Pons (tissue), 1 donor: ENCODE results near the gene CERS2.
"Not testable (repeated sequence)": the region's sequence is repeated elsewhere in the genome, so short reads cannot be mapped to it uniquely, and the experiment has no call there.

Experiments used
- DNase-seq: peaks from one replicate; pipeline ENCODE4 v3.0.0-alpha.2; 2016; ENCODE audit warnings: low spot score

CERS2 gene

GRCh38 chr1:150969626-150970025 lies 5.0 kb downstream of the CERS2 start:
- no peak for DNase-seq

DNA sequence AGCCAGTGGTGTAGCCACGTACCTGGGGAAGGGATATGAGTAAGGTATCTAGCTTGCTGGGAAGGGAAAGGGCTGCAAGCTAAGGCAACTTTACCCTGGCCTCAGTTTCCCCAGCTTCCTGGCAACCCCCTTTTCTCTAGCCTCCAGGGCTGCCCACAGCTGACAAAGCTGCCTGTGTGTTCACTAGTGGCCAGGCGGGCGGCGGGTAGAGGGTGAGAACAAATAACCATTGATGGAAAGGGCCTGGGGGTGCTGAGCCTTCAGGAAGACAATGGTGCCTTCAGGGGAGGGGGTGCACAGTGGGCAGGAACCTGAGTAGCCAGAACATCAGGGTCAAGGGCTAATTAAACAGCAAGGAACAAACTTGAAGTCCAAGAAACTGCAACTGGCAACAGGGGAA lies 6.1 kb downstream of the CERS2 start:
- DNase-seq: peak; percentile 91

- DNase-seq: no peak
Observed at GRCh38 chr1:150967936-150968335, 6.7 kb downstream of the CERS2 start.

GRCh38 chr1:150966011-150966410 lies 8.6 kb downstream of the CERS2 start:
- peak; percentile 52 for DNase-seq

- DNase-seq: no peak
Observed at GRCh38 chr1:150965605-150966004, 9.0 kb downstream of the CERS2 start.

DNA sequence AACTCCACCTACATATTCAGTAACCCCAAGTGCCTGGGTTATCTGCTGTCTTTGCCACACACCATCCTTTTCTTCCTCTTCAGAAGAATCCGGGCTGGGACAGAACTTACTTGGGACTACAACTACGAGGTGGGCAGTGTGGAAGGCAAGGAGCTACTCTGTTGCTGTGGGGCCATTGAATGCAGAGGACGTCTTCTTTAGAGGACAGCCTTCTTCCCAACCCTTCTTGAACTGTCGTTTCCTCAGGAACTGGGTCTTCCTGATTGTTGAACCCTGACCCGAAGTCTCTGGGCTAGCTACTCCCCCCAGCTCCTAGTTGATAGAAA lies 10.5 kb downstream of the CERS2 start:
- no peak for DNase-seq

DNA sequence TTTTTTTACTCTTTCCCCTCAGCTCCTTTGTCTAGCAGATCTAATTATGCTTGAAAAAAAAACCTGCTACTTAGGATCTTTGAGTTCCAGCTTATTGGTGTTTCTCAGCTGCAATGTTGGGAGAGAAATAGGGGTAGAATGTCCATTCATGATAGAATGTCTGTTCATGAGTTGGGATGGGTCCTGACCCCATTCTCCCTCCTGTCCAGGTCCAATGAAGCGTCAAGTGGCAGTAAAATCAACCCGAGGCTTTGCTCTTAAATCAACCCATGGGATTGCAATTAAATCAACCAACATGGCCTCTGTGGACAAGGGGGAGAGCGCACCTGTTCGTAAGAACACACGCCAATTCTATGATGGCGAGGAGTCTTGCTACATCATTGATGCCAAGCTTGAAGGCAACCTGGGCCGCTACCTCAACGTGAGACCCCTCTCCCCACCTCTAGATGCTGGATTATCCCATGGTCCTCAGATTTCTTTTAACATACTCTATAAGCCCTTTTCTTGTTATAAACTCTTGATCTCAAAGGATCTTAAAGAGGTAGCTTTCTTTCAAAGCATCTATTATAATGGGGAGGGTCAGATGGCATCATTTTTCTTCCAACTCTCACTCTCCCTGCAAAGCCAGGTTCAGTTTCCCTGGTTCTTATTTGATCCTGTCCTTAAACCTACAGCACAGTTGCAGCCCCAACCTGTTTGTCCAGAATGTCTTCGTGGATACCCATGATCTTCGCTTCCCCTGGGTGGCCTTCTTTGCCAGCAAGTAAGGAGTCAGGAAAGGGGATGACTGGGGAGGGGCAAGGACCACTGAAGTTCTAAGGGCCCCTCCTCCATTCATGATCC lies 11.1 kb downstream of the CERS2 start:
- DNase-seq: no peak

GRCh38 chr1:150961756-150962155 lies 12.9 kb downstream of the CERS2 start:
- DNase-seq: no peak

- no peak for DNase-seq
Observed at GRCh38 chr1:150960646-150961045, 14.0 kb downstream of the CERS2 start.

GRCh38 chr1:150957666-150958065 lies 17.0 kb downstream of the CERS2 start:
- no peak for DNase-seq

DNA sequence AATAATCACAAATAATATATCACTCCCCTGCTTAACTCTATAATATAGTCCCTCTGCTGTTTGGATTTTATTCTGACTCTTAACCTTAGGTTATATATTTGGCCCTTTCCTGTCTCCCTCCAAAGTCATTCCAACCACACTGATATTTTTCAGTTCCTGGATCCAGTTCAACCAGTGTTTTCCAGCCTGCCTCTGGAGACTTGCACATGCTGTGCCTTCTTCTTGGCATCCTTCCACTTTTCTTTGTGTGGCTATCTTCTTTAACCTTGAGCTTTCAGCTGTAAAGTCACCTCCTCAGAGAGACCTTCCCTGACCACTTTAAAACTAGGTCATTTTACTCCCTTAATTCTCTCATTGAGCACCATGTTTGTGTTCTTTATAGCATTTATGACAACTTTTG lies 19.4 kb downstream of the CERS2 start:
- no peak for DNase-seq

DNA sequence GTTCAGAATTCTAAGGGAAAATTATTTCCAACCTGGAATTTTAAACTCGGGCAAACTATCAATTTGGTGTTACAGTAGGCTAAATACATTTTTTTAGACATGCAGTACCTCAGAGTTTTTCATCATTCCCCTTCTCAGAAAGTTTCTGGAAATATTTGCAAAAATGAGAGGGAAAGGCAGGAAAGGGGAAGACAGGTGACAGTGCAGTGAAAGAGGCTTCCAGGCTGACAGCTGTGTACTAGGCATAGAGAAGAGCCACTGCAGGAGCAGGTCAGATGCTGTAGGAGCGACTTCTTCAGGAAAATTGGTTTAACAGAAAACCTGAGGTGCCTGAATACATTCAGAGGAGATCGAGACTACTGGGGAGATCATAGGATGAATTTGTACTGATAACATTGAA lies 19.9 kb downstream of the CERS2 start:
- DNase-seq: no peak

DNA sequence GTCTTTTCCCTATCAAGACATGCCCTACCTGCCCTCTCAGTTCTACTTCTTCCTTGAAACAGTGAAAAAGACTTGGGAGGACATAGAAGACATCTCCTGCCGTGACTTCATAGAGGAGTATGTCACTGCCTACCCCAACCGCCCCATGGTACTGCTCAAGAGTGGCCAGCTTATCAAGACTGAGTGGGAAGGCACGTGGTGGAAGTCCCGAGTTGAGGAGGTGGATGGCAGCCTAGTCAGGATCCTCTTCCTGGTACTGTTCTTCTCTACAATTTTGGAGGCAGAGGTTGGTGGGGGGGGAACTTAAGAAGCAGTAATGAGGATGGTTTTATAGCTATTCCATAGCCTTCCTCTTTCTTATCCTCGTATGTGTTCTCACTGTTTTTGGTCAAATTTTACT lies 29.8 kb downstream of the CERS2 start:
- DNase-seq: no peak

DNA sequence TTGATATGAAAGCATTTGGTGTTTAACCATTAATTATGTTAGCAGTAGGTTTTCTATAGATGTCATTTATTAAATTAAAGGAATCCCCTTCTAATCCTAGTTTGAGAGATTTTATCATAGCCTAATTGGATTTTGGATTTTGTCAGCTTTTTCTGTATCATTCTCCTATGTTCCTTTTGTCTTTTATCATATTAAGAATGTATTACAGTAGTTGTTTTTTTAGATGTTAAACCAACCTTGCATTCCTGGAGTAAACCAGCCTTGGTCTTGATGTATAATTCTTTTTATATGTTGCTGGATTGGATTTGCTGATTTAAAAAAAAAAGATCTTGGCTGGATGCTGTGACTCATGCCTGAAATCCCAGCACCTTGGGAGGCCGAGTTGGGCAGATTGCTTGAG lies 42.9 kb downstream of the CERS2 start:
- no peak for DNase-seq

GRCh38 chr1:150928775-150929174 lies 45.9 kb downstream of the CERS2 start:
- DNase-seq: not testable (repeated sequence)

- DNase-seq: no peak
Observed at GRCh38 chr1:150928286-150928685, 46.3 kb downstream of the CERS2 start.

DNA sequence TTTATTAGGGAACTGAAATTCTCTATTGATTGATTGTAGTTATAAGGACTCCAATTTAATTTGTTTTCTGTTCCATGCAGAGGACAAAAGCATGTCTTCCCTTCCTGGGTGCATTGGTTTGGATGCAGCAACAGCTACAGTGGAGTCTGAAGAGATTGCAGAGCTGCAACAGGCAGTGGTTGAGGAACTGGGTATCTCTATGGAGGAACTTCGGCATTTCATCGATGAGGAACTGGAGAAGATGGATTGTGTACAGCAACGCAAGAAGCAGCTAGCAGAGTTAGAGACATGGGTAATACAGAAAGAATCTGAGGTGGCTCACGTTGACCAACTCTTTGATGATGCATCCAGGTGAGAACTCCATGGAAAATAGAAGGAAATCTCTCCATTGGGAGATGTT lies 47.0 kb downstream of the CERS2 start:
- no peak for DNase-seq

- DNase-seq: peak; percentile 94
Observed at GRCh38 chr1:150926097-150926741, 48.4 kb downstream of the CERS2 start, which contains the start of gene SETDB1. TSS of gene SETDB1 (plus strand) at chr1:150926363. CDS start at chr1:150927715, 1,352 bp downstream.

DNA sequence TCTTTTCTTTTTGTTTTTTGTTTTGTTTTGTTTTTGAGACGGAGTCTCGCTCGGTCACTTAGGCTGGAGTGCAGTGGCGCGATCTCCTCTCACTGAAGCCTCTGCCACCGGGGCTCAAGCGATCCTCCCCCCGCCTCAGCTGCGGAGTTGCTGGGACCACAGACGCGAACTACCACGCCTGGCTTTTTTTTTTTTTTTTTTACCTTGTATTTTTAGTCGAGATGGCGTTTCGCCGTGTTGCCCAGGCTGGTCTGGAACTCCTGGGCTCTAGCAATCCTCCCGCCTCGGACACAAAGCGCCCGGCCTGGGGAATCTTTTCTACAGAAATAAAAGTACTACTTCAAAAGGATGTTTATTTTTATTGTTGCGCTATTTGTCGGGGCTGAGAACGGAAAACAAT lies 49.6 kb downstream of the CERS2 start:
- DNase-seq: no peak

GRCh38 chr1:150922519-150922975 lies 52.1 kb downstream of the CERS2 start:
- peak; percentile 69 for DNase-seq

DNA sequence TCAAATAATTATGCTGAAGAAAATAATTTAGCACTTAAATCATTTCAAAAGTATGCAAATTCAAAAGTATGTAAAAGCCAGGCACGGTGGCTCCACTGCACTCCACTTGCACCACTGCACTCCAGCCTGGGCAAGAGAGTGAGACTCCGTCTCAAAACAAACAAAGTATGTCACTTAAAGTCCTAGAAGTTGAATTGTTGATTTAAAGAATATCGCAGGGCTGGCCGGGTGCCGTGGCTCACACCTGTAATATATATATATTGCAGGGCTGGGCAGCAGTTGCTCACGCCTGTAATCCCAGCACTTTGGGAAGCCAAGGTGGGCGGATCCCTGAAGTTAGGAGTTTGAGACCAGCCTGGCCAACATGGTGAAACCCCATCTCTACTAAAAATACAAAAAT lies 57.2 kb downstream of the CERS2 start:
- no peak for DNase-seq
